Esophagus muscularis mucosa (tissue), 4 donors: ENCODE results near the gene RASGRF1. TPM values are rescaled to one million over a fixed set of nuclear protein-coding genes. Genes with fewer than 3 reads are reported as not detected.

Source experiments
- DNase-seq: peaks from one replicate; pipeline ENCODE4 v3.0.0-alpha.2; 2017; ENCODE audit errors: extremely low spot score
- H3K27ac ChIP-seq, 4 donors: fragments of 200-600 bp; sonication (generic); replicated peaks in 1 of 4; 1 replicate in 3 of 4; 2 replicates in 1 of 4; pipeline ENCODE4 v1.5.1; 2016 to 2019; ENCODE audit warnings: mild to moderate bottlenecking in 1 of 4
- H3K27me3 ChIP-seq, 4 donors: fragments of 200-600 bp; sonication (generic); one replicate each; pipeline versions ENCODE4 v1.5.1 to v1.6.0; 2016 to 2019
- H3K36me3 ChIP-seq, 4 donors: fragments of 200-600 bp; sonication (generic); one replicate each; pipeline ENCODE4 v1.5.1; 2016 to 2019
- H3K4me1 ChIP-seq, 4 donors: fragments of 200-600 bp; sonication (generic); one replicate each; pipeline ENCODE4 v1.5.1; 2016 to 2019
- H3K4me3 ChIP-seq, 4 donors: fragments of 200-600 bp; sonication (generic); 1 replicate in 2 of 4; 2 replicates in 2 of 4; pipeline ENCODE4 v1.5.1; 2016 to 2019; ENCODE audit warnings: mild to moderate bottlenecking in 4 of 4, moderate library complexity in 1 of 4
- H3K9me3 ChIP-seq, 4 donors: fragments of 200-600 bp; sonication (generic); 1 replicate in 3 of 4; 2 replicates in 1 of 4; pipeline ENCODE4 v1.5.1; 2016 to 2019
- EP300 ChIP-seq: sonication (generic); formaldehyde crosslinking; IDR thresholded peaks from one replicate; pipeline ENCODE4 v1.6.1; 2017; ENCODE audit warnings: antibody characterized with exemption
- POLR2A ChIP-seq: fragments of 450-650 bp; IDR thresholded peaks from one replicate; pipeline ENCODE4 v1.6.1; 2017; ENCODE audit warnings: antibody characterized with exemption, moderate library complexity, mild to moderate bottlenecking, low read depth
- POLR2AphosphoS5 ChIP-seq, 2 donors: sonication (generic); formaldehyde crosslinking; IDR thresholded peaks; one replicate each; pipeline ENCODE4 v1.6.1; 2017; ENCODE audit warnings: antibody characterized with exemption in 2 of 2
- WGBS: methylation state at CpG from one replicate; pipeline ENCODE4 v1.1.5; 2018; 5-methylcytosine and 5-hydroxymethylcytosine counted together
- intact Hi-C: fragments of 100-400 bp; cut with DNase I; formaldehyde crosslinking; loops from one replicate; pipeline ENCODE4 v1.15.1; 2023
- total RNA-seq, 4 donors: library from RNA; depleted of rRNA; stranded (reverse); fragments of >200 nt; gene quantifications; one replicate each; pipeline versions ENCODE4 v1.1.0 to v1.2.1, GENCODE V29; 2016
- TF ChIP-seq, protein P1 (sequence below), 3 experiments: fragments of 200-600 bp in 2 of 3; fragments of 450-650 bp in 1 of 3; sonication (generic) in 2 of 3; IDR thresholded peaks; one replicate each; pipeline ENCODE4 v1.5.1; 2017 to 2019; ENCODE audit warnings: antibody characterized with exemption in 3 of 3, mild to moderate bottlenecking in 2 of 3, moderate library complexity in 1 of 3

Gene RASGRF1
- total RNA-seq, 4 donors from 2014 or later = 0.17 to 0.23 TPM; not detected in 2

DNA sequence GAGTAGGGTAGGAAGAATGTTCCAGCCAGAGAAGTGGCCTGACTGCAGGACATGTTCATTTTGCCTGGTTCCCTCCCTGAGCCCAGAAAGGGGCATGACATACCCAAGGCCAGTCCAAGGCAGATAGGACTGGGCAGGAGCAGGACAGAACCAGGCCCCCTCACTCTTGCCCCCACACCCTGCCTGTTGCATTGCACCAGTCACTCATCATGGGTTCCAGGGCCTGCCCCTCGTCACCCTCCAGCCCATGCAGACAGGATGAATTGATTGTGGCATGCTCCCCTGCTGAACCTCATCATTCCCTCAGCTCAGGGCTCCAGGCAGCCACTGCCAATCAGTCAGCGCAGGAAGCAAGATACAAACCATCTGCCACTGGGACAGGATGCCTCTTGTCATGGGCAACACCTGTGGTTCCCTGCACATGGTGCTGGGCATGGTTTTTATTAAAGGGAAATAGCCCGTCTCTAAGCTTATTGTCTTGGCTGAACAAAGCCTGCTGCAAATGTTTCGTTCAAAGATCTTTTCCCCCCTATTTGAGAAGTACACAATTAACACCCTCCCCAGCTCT is 48.9 kb downstream of the RASGRF1 start:
- intact Hi-C loops = no loop called here
- peaks cover 0 to 11% (median 0%) of the 10 kb centered on the region in 4 donors for H3K27me3 ChIP-seq
- no peak overlapping the region for H3K27ac ChIP-seq
- H3K4me3 ChIP-seq = no peak overlapping the region
- WGBS = 65% methylated on average over 4 of the region's 4 CpGs
- H3K36me3 ChIP-seq = no peaks in the 10 kb centered on the region
- DNase-seq = no peak
- TF ChIP-seq POLR2A (no peak), EP300 (no peak), POLR2AphosphoS5 (IDR thresholded peaks at IDR 0.05) (no peak)
- TF ChIP-seq, protein P1, sequence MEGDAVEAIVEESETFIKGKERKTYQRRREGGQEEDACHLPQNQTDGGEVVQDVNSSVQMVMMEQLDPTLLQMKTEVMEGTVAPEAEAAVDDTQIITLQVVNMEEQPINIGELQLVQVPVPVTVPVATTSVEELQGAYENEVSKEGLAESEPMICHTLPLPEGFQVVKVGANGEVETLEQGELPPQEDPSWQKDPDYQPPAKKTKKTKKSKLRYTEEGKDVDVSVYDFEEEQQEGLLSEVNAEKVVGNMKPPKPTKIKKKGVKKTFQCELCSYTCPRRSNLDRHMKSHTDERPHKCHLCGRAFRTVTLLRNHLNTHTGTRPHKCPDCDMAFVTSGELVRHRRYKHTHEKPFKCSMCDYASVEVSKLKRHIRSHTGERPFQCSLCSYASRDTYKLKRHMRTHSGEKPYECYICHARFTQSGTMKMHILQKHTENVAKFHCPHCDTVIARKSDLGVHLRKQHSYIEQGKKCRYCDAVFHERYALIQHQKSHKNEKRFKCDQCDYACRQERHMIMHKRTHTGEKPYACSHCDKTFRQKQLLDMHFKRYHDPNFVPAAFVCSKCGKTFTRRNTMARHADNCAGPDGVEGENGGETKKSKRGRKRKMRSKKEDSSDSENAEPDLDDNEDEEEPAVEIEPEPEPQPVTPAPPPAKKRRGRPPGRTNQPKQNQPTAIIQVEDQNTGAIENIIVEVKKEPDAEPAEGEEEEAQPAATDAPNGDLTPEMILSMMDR (IDR thresholded peaks at IDR 0.05) = no peak
- peaks cover 0 to 21% (median 12%) of the 10 kb centered on the region in 4 donors for H3K9me3 ChIP-seq
- no peaks in the 10 kb centered on the region for H3K4me1 ChIP-seq

DNA sequence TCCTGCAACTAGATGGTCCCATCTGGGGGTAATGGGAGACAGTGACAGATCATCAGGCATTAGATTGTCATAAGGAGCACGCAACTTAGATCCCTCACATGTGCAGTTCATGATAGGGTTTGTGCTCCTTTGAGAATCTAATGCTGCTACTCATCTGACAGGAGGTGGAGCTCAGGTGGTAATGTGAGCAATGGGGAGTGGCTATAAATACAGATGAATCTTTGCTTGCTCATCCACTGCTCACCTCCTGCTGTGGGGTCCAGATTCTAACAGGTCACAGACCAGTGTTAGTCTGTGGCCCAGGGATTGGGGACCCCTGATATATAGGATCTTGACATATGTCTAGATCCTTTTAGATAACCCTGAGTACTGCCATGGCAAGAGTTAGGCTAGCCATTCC is 52.7 kb downstream of the RASGRF1 start:
- Histone ChIP-seq H3K27ac (no peak overlapping the region), H3K36me3 (no peaks in the 10 kb centered on the region), H3K27me3 (peaks cover 0 to 19% (median 0%) of the 10 kb centered on the region in 4 donors), H3K9me3 (peaks cover 0 to 16% (median 7%) of the 10 kb centered on the region in 4 donors), H3K4me1 (no peaks in the 10 kb centered on the region), H3K4me3 (no peak overlapping the region)
- no peak for DNase-seq
- 92% methylated on average over 1 of the region's 1 CpG for WGBS
- TF ChIP-seq, protein P1 (IDR thresholded peaks at IDR 0.05) = no peak
- TF ChIP-seq POLR2A = no peak
- TF ChIP-seq EP300 = no peak
- TF ChIP-seq POLR2AphosphoS5 (IDR thresholded peaks at IDR 0.05) = no peak
- intact Hi-C loops = no loop called here

DNA sequence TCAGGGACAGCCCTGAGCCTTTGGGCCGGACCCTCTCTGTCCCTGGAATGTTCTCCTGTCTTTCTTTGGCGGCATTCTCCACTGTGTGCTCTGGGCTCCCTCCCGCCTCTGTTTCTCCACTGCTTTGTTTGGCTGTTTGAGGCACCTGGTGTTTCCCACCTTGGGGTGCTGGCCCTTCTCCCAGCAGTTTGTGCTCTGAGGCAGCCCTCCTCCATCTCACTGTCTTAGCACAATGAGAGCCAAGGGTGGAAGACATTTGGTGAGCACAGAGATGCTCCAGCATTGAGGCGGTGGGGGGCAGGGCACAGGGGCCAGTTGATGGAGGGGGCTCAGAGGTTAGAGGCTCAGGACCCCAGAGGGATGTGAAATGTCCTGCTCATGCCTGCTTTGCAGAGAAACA is 54.3 kb downstream of the RASGRF1 start:
- intact Hi-C loops = no loop called here
- no peaks in the 10 kb centered on the region for H3K4me1 ChIP-seq
- no peak for TF ChIP-seq EP300
- no peak for TF ChIP-seq POLR2A
- TF ChIP-seq, protein P1 (IDR thresholded peaks at IDR 0.05) = no peak
- TF ChIP-seq POLR2AphosphoS5 (IDR thresholded peaks at IDR 0.05) = no peak
- no peaks in the 10 kb centered on the region for H3K36me3 ChIP-seq
- H3K4me3 ChIP-seq = no peak overlapping the region
- H3K27me3 ChIP-seq = peaks cover 0 to 19% (median 0%) of the 10 kb centered on the region in 4 donors
- WGBS = 55% methylated on average over 4 of the region's 4 CpGs
- DNase-seq = no peak
- peaks cover 0 to 8% (median 3%) of the 10 kb centered on the region in 4 donors for H3K9me3 ChIP-seq
- H3K27ac ChIP-seq = no peak overlapping the region

DNA sequence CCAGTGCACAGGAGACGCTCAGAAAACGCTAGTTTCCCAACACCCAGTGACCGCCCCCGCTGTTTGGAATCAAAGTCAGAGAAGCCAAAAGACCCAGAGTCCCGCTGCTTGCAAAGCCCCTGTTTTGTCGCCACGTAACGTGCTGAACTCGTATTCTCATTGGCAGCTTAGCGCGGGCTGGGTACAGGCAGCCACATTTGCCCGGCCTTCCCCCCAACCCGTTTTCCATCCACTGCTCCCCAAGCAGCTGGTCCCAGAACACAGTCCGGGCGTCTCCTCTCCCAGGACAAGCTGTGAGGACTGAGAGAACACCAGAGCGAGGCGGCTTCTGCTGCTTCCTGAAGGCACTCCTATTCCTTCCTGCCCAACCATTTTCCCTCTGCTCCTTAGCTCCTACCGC is 54.8 kb downstream of the RASGRF1 start:
- DNase-seq = no peak
- peaks cover 0 to 19% (median 0%) of the 10 kb centered on the region in 4 donors for H3K27me3 ChIP-seq
- 43% methylated on average over 18 of the region's 18 CpGs for WGBS
- H3K4me1 ChIP-seq = no peaks in the 10 kb centered on the region
- TF ChIP-seq EP300 (no peak), POLR2AphosphoS5 (IDR thresholded peaks at IDR 0.05) (no peak), POLR2A (no peak)
- TF ChIP-seq, protein P1 (IDR thresholded peaks at IDR 0.05) = no peak
- H3K27ac ChIP-seq = no peak overlapping the region
- H3K9me3 ChIP-seq = peaks cover 0 to 8% (median 3%) of the 10 kb centered on the region in 4 donors
- H3K4me3 ChIP-seq = no peak overlapping the region
- H3K36me3 ChIP-seq = no peaks in the 10 kb centered on the region
- intact Hi-C loops = no loop called here
